Neural cell (in vitro differentiated cells): ENCODE results near the gene TBP.

Source experiments
- CTCF ChIP-seq: fragments of 450-650 bp; IDR thresholded peaks from 2 replicates; pipeline ENCODE4 v1.5.1; 2014; ENCODE audit warnings: antibody characterized with exemption, mild to moderate bottlenecking, moderate library complexity; ENCODE audit not compliant: poor library complexity, severe bottlenecking
- EP300 ChIP-seq: fragments of 450-650 bp; conservative IDR thresholded peaks from 2 replicates; pipeline ENCODE4 v1.6.1; 2014; ENCODE audit warnings: antibody characterized with exemption, mild to moderate bottlenecking, moderate library complexity; ENCODE audit not compliant: poor library complexity, severe bottlenecking
- EZH2 ChIP-seq: fragments of 200-600, 300-800 bp; shearing (Covaris generic), sonication (generic); IDR thresholded peaks from 2 replicates; pipeline ENCODE4 v1.6.1; 2014; ENCODE audit warnings: antibody characterized with exemption, low read length, borderline replicate concordance, mild to moderate bottlenecking; ENCODE audit not compliant: insufficient read depth, poor library complexity, severe bottlenecking
- MXI1 ChIP-seq: fragments of 450-650 bp; conservative IDR thresholded peaks from 2 replicates; pipeline ENCODE4 v1.6.1; 2014; ENCODE audit warnings: antibody characterized with exemption, mild to moderate bottlenecking; ENCODE audit not compliant: poor library complexity, severe bottlenecking
- POLR2AphosphoS5 ChIP-seq: IDR thresholded peaks from 2 replicates; pipeline ENCODE4 v1.6.1; 2012
- RAD21 ChIP-seq: fragments of 450-650 bp; conservative IDR thresholded peaks from 2 replicates; pipeline ENCODE4 v1.6.1; 2014; ENCODE audit warnings: antibody characterized with exemption, mild to moderate bottlenecking, moderate library complexity

GRCh38 chr6:170505306-170505705 lies 48.9 kb upstream of the TBP start:
- TF ChIP-seq CTCF (no peak), POLR2AphosphoS5 (no peak), EP300 (no peak), EZH2 (no peak), MXI1 (no peak), RAD21 (no peak)
